ENCODE results near the gene YOD1.

GRCh38 chr1:207067185-207067584 is 16.2 kb upstream of the YOD1 start:
- TF ChIP-seq CTCF (optimal IDR thresholded peaks at IDR 0.05 in 1 of 3, IDR thresholded peaks at IDR 0.05 in 1 of 3, conservative IDR thresholded peaks at IDR 0.05 in 1 of 3; ENCODE audit: extremely low read depth in 1 of 3, insufficient read depth in 2 of 3, low read length in 3 of 3) (no peak), EZH2 (IDR thresholded peaks at IDR 0.05; ENCODE audit: low read length) (no peak)

Data from keratinocyte (primary cell).